Cardiac fibroblast (primary cell): ENCODE data around the gene DCAF6.

ENCODE experiments used
- DNase-seq, 2 donors: peaks; one replicate each; pipeline versions ENCODE4 v3.0.0 to v3.0.0-alpha.2; 2010; ENCODE audit warnings: low read depth in 2 of 2
- H3K4me3 ChIP-seq, 2 donors: replicated peaks in 1 of 2; 1 replicate in 1 of 2; 2 replicates in 1 of 2; pipeline ENCODE4 v1.5.1; 2011; ENCODE audit warnings: low read depth in 2 of 2, low read length in 2 of 2, mild to moderate bottlenecking in 2 of 2, moderate library complexity in 1 of 2
- CTCF ChIP-seq: IDR thresholded peaks from one replicate; pipeline ENCODE4 v1.5.1; 2011; ENCODE audit warnings: low read depth, mild to moderate bottlenecking, low read length, inconsistent platforms

DCAF6 gene

GRCh38 chr1:167938080-167938636, 1.7 kb downstream of the DCAF6 start:
- peak in 1 of 2 donors; percentile 5 for DNase-seq
- no peak for TF ChIP-seq CTCF
- H3K4me3 ChIP-seq = peak overlapping the region; percentile 95 to 97

GRCh38 chr1:167940264-167940663, 3.8 kb downstream of the DCAF6 start:
- no peak overlapping the region for H3K4me3 ChIP-seq
- TF ChIP-seq CTCF = no peak
- DNase-seq = no peak

GRCh38 chr1:167943541-167943940, 7.1 kb downstream of the DCAF6 start:
- H3K4me3 ChIP-seq = no peak overlapping the region
- TF ChIP-seq CTCF = no peak
- no peak for DNase-seq

GRCh38 chr1:167947733-167948132, 11.2 kb downstream of the DCAF6 start:
- no peak overlapping the region for H3K4me3 ChIP-seq
- DNase-seq = no peak
- no peak for TF ChIP-seq CTCF

GRCh38 chr1:167949785-167950184, 13.3 kb downstream of the DCAF6 start:
- DNase-seq = no peak
- no peak overlapping the region for H3K4me3 ChIP-seq
- TF ChIP-seq CTCF = no peak

GRCh38 chr1:167950569-167950968, 14.1 kb downstream of the DCAF6 start:
- no peak overlapping the region for H3K4me3 ChIP-seq
- TF ChIP-seq CTCF = no peak

GRCh38 chr1:167955915-167956314, 19.4 kb downstream of the DCAF6 start:
- peak in 1 of 2 donors; percentile 31 for DNase-seq
- TF ChIP-seq CTCF = no peak
- no peak overlapping the region for H3K4me3 ChIP-seq

More at GRCh38 chr1:167950569-167950968, 14.1 kb downstream of the DCAF6 start:
- no peak for DNase-seq
